K562 (cell line): ENCODE results near the gene F12.
A peak's percentile ranks its signal among the peaks of the same experiment; 100 is the strongest.

Experiments
- BMI1 ChIP-seq: fragments of 150-350 bp; IDR thresholded peaks from 2 replicates; pipeline ENCODE4 v1.6.1; 2014; ENCODE audit warnings: low read length
- ELF1 ChIP-seq: fragments of 200-800 bp; sonication (Bioruptor generic); IDR thresholded peaks from 2 replicates; pipeline ENCODE4 v1.6.1; 2016; ENCODE audit warnings: missing genetic modification characterization, missing compliant biosample characterization
- EP300 ChIP-seq: IDR thresholded peaks from 2 replicates; pipeline ENCODE4 v1.6.1; 2012; ENCODE audit warnings: low read length, improper control_type of control experiment
- FIP1L1 ChIP-seq: fragments of 200-400 bp; formaldehyde crosslinking; IDR thresholded peaks from 2 replicates; pipeline ENCODE4 v1.6.1; 2018; ENCODE audit warnings: mild to moderate bottlenecking, low read depth, low read length; ENCODE audit not compliant: poor library complexity, severe bottlenecking
- MAFF ChIP-seq: IDR thresholded peaks from 2 replicates; pipeline ENCODE4 v1.6.1; 2012; ENCODE audit warnings: low read length, improper control_type of control experiment
- RBFOX2 ChIP-seq: fragments of 200-400 bp; formaldehyde crosslinking; IDR thresholded peaks from 2 replicates; pipeline ENCODE4 v1.6.1; 2017; ENCODE audit warnings: low read depth, mild to moderate bottlenecking, low read length, moderate library complexity
- SMARCB1 ChIP-seq: IDR thresholded peaks from 2 replicates; pipeline ENCODE4 v1.6.1; 2011; ENCODE audit warnings: improper control_type of control experiment, low read depth; ENCODE audit not compliant: insufficient read length
- SPI1 ChIP-seq: IDR thresholded peaks from 2 replicates; pipeline ENCODE4 v1.6.1; 2011; ENCODE audit warnings: low read depth, low read length, control low read depth, borderline replicate concordance
- TF ChIP-seq, protein P1 (sequence below), 3 experiments: IDR thresholded peaks in 2 of 3; conservative IDR thresholded peaks in 1 of 3; 2 replicates each; pipeline ENCODE4 v1.5.1; 2011 to 2012; ENCODE audit warnings: low read length in 3 of 3, mild to moderate bottlenecking in 3 of 3, control low read depth in 2 of 3, improper control_type of control experiment in 1 of 3, inconsistent platforms in 1 of 3, low read depth in 1 of 3, mixed read lengths in 1 of 3, moderate library complexity in 1 of 3; ENCODE audit not compliant: insufficient read depth in 2 of 3
- TF ChIP-seq, protein P2 (sequence below): fragments of 150-350 bp; IDR thresholded peaks from 2 replicates; pipeline ENCODE4 v1.6.1; 2014; ENCODE audit warnings: low read depth, mild to moderate bottlenecking, low read length, borderline replicate concordance

DNA sequence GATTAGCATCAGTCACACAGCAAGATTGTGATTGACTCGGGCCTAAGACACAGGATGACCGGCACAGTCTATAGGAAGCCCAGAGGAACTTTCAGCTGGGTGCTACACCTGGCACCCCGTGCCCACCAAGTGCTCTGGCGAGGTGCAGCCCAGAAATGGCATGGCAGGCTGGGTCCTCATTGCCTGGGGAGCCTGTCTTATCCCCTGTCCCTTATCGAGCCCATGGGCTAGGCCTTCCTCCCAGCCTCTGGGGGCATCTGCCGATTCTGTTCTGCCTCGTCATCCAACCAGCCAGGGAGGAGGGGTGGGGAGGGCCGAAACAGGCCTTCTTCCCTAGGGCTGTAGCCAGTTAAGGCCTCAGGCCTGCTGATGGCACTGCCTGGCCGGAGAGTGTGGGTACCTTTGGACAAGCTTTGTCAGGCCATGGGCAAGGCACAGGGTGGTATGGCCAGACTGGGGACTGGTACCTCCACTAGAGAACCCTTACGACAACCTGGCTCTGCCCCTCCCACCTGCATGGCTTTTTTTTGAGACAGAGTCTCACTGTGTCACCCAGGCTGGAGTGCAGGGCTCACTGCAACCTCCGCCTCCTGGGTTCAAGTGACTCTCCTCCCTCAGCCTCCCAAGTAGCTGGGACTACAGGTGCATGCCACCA lies 18.7 kb upstream of the F12 start:
- no peak for TF ChIP-seq SPI1
- TF ChIP-seq ELF1 (tag) = no peak
- no peak for TF ChIP-seq FIP1L1
- TF ChIP-seq, protein P1, sequence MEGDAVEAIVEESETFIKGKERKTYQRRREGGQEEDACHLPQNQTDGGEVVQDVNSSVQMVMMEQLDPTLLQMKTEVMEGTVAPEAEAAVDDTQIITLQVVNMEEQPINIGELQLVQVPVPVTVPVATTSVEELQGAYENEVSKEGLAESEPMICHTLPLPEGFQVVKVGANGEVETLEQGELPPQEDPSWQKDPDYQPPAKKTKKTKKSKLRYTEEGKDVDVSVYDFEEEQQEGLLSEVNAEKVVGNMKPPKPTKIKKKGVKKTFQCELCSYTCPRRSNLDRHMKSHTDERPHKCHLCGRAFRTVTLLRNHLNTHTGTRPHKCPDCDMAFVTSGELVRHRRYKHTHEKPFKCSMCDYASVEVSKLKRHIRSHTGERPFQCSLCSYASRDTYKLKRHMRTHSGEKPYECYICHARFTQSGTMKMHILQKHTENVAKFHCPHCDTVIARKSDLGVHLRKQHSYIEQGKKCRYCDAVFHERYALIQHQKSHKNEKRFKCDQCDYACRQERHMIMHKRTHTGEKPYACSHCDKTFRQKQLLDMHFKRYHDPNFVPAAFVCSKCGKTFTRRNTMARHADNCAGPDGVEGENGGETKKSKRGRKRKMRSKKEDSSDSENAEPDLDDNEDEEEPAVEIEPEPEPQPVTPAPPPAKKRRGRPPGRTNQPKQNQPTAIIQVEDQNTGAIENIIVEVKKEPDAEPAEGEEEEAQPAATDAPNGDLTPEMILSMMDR (IDR thresholded peaks at IDR 0.05 in 2 of 3, conservative IDR thresholded peaks at IDR 0.05 in 1 of 3; ENCODE audit: insufficient read depth in 2 of 3, low read depth in 1 of 3, low read length in 3 of 3) = no peak; a peak in 2 of 6 replicates
- TF ChIP-seq BMI1 = no peak
- TF ChIP-seq, protein P2, sequence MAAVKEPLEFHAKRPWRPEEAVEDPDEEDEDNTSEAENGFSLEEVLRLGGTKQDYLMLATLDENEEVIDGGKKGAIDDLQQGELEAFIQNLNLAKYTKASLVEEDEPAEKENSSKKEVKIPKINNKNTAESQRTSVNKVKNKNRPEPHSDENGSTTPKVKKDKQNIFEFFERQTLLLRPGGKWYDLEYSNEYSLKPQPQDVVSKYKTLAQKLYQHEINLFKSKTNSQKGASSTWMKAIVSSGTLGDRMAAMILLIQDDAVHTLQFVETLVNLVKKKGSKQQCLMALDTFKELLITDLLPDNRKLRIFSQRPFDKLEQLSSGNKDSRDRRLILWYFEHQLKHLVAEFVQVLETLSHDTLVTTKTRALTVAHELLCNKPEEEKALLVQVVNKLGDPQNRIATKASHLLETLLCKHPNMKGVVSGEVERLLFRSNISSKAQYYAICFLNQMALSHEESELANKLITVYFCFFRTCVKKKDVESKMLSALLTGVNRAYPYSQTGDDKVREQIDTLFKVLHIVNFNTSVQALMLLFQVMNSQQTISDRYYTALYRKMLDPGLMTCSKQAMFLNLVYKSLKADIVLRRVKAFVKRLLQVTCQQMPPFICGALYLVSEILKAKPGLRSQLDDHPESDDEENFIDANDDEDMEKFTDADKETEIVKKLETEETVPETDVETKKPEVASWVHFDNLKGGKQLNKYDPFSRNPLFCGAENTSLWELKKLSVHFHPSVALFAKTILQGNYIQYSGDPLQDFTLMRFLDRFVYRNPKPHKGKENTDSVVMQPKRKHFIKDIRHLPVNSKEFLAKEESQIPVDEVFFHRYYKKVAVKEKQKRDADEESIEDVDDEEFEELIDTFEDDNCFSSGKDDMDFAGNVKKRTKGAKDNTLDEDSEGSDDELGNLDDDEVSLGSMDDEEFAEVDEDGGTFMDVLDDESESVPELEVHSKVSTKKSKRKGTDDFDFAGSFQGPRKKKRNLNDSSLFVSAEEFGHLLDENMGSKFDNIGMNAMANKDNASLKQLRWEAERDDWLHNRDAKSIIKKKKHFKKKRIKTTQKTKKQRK = no peak
- peak; percentile 63 for TF ChIP-seq RBFOX2
- peak; percentile 16; the same call in 1 of the 2 replicates for TF ChIP-seq EP300
- TF ChIP-seq SMARCB1 = no peak
- peak; percentile 72 for TF ChIP-seq MAFF
